NB4 (cell line): ENCODE results near the gene MACROD2.

Source experiments
- MYC ChIP-seq: IDR thresholded peaks from 2 replicates; pipeline ENCODE4 v1.6.1; 2011; ENCODE audit warnings: low read depth, low read length
- POLR2A ChIP-seq: IDR thresholded peaks from 2 replicates; pipeline ENCODE4 v1.6.1; 2011; ENCODE audit warnings: mild to moderate bottlenecking; ENCODE audit not compliant: insufficient read length; ENCODE audit errors: extremely low read depth
- TF ChIP-seq, protein P1 (sequence below): IDR thresholded peaks from one replicate; pipeline ENCODE4 v1.5.1; 2012; ENCODE audit warnings: low read depth, low read length
- TF ChIP-seq, protein P2 (sequence below): IDR thresholded peaks from 2 replicates; pipeline ENCODE4 v1.6.1; 2011; ENCODE audit warnings: low read depth, low read length

- TF ChIP-seq POLR2A: no peak
- TF ChIP-seq, protein P1, sequence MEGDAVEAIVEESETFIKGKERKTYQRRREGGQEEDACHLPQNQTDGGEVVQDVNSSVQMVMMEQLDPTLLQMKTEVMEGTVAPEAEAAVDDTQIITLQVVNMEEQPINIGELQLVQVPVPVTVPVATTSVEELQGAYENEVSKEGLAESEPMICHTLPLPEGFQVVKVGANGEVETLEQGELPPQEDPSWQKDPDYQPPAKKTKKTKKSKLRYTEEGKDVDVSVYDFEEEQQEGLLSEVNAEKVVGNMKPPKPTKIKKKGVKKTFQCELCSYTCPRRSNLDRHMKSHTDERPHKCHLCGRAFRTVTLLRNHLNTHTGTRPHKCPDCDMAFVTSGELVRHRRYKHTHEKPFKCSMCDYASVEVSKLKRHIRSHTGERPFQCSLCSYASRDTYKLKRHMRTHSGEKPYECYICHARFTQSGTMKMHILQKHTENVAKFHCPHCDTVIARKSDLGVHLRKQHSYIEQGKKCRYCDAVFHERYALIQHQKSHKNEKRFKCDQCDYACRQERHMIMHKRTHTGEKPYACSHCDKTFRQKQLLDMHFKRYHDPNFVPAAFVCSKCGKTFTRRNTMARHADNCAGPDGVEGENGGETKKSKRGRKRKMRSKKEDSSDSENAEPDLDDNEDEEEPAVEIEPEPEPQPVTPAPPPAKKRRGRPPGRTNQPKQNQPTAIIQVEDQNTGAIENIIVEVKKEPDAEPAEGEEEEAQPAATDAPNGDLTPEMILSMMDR: no peak
- TF ChIP-seq, protein P2, sequence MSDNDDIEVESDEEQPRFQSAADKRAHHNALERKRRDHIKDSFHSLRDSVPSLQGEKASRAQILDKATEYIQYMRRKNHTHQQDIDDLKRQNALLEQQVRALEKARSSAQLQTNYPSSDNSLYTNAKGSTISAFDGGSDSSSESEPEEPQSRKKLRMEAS: no peak
- no peak for TF ChIP-seq MYC
Measured at GRCh38 chr20:15599961-15600360, 1604.6 kb downstream of the MACROD2 start.
